Neural progenitor cell (in vitro differentiated cells): Measurements from ENCODE around the gene WRAP53. TPM values are rescaled to one million over a fixed set of nuclear protein-coding genes. Genes with fewer than 3 reads are reported as not detected.
A peak's percentile ranks its signal among the peaks of the same experiment; 100 is the strongest.

ENCODE experiments used
- DNase-seq: peaks from one replicate; pipeline ENCODE4 v3.0.0-alpha.2; 2016; ENCODE audit warnings: low spot score
- H2AFZ ChIP-seq: fragments of 200-600 bp; sonication (generic); replicated peaks from 2 replicates; pipeline ENCODE4 v1.6.1; 2016; ENCODE audit warnings: antibody characterized with exemption
- H3F3A ChIP-seq: fragments of 200-600 bp; sonication (generic); 2 replicates; pipeline ENCODE4 v1.6.1; 2016; ENCODE audit warnings: antibody characterized with exemption, low read depth
- H3K27ac ChIP-seq: fragments of 200-600 bp; sonication (generic); 2 replicates; pipeline ENCODE4 v1.5.1; 2016; ENCODE audit warnings: mild to moderate bottlenecking
- H3K27me3 ChIP-seq: fragments of 200-600 bp; sonication (generic); 2 replicates; pipeline ENCODE4 v1.6.1; 2016; ENCODE audit warnings: mild to moderate bottlenecking, moderate library complexity
- H3K36me3 ChIP-seq: fragments of 200-600 bp; sonication (generic); 2 replicates; pipeline ENCODE4 v1.5.1; 2016
- H3K4me1 ChIP-seq: fragments of 200-600 bp; sonication (generic); 2 replicates; pipeline ENCODE4 v1.6.1; 2016; ENCODE audit warnings: mixed run types
- H3K4me2 ChIP-seq: fragments of 200-600 bp; sonication (generic); 2 replicates; pipeline ENCODE4 v1.6.1; 2016
- H3K4me3 ChIP-seq: fragments of 200-600 bp; sonication (generic); 2 replicates; pipeline ENCODE4 v1.5.1; 2016
- H3K79me2 ChIP-seq: fragments of 200-600 bp; sonication (generic); 2 replicates; pipeline ENCODE4 v1.6.1; 2016; ENCODE audit warnings: low read depth
- H3K9ac ChIP-seq: fragments of 200-600 bp; sonication (generic); 2 replicates; pipeline ENCODE4 v1.6.1; 2016
- H3K9me3 ChIP-seq: fragments of 200-600 bp; sonication (generic); 2 replicates; pipeline ENCODE4 v1.5.1; 2016; ENCODE audit warnings: low read depth
- H4K20me1 ChIP-seq: fragments of 200-600 bp; sonication (generic); 2 replicates; pipeline ENCODE4 v1.6.1; 2016; ENCODE audit warnings: low read depth
- H3K27ac Mint-ChIP-seq: 3 replicates; pipeline ENCODE4 v1.8.0; 2021; ENCODE audit warnings: mixed read lengths
- H3K27me3 Mint-ChIP-seq: 2 replicates; pipeline ENCODE4 v1.8.0; 2022; ENCODE audit warnings: low read depth, mild to moderate bottlenecking, inconsistent platforms, moderate library complexity, mixed read lengths; ENCODE audit not compliant: insufficient read depth
- H3K36me3 Mint-ChIP-seq: 3 replicates; pipeline ENCODE4 v1.8.0; 2021; ENCODE audit warnings: mixed read lengths
- H3K4me1 Mint-ChIP-seq: 3 replicates; pipeline ENCODE4 v1.8.0; 2021; ENCODE audit warnings: mixed read lengths
- H3K4me3 Mint-ChIP-seq: 3 replicates; pipeline ENCODE4 v1.8.0; 2021; ENCODE audit warnings: mild to moderate bottlenecking, moderate library complexity, mixed read lengths
- H3K9me3 Mint-ChIP-seq: 3 replicates; pipeline ENCODE4 v1.8.0; 2020; ENCODE audit warnings: mixed read lengths
- EZH2 ChIP-seq: fragments of 200-600 bp; sonication (generic); IDR thresholded peaks from 2 replicates; pipeline ENCODE4 v1.6.1; 2017; ENCODE audit warnings: antibody characterized with exemption, mild to moderate bottlenecking, moderate library complexity
- EZH2phosphoT487 ChIP-seq: fragments of 200-600 bp; sonication (generic); IDR thresholded peaks from 2 replicates; pipeline ENCODE4 v1.6.1; 2017; ENCODE audit warnings: antibody characterized with exemption
- total RNA-seq: library from RNA; depleted of rRNA; stranded (reverse); fragments of >200 nt; gene quantifications from 2 replicates; pipeline ENCODE4 v1.2.3, GENCODE V29; 2015; ENCODE audit warnings: low replicate concordance
- TF ChIP-seq, protein P1 (sequence below): fragments of 200-600 bp; sonication (generic); IDR thresholded peaks from 2 replicates; pipeline ENCODE4 v1.5.1; 2017; ENCODE audit warnings: antibody characterized with exemption, mild to moderate bottlenecking

WRAP53 gene
- total RNA-seq, 1 donor from 2014 or later: 12.6 TPM

DNA sequence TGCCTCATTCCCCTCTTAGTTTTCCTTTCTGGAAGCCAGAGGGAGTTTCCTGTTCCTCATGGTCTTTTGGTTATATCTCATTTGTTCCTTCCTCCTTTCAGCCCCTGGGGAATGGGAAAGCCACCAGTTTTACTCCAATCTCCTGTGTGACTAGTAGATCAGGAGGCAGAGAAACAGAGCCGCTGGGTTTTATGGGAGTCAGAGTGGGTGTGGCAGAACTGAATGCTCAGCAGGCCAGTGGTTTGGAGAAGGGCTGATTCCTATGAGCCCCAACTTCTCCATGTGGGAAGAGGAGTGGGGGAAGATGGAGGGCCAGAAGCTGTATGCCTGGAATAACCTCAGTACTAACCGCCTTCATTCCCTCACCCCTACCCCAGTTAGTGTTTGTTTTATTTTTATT lies 33.3 kb downstream of the WRAP53 start:
- TF ChIP-seq EZH2phosphoT487 (no peak), EZH2 (no peak)
- TF ChIP-seq, protein P1, sequence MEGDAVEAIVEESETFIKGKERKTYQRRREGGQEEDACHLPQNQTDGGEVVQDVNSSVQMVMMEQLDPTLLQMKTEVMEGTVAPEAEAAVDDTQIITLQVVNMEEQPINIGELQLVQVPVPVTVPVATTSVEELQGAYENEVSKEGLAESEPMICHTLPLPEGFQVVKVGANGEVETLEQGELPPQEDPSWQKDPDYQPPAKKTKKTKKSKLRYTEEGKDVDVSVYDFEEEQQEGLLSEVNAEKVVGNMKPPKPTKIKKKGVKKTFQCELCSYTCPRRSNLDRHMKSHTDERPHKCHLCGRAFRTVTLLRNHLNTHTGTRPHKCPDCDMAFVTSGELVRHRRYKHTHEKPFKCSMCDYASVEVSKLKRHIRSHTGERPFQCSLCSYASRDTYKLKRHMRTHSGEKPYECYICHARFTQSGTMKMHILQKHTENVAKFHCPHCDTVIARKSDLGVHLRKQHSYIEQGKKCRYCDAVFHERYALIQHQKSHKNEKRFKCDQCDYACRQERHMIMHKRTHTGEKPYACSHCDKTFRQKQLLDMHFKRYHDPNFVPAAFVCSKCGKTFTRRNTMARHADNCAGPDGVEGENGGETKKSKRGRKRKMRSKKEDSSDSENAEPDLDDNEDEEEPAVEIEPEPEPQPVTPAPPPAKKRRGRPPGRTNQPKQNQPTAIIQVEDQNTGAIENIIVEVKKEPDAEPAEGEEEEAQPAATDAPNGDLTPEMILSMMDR: no peak

DNA sequence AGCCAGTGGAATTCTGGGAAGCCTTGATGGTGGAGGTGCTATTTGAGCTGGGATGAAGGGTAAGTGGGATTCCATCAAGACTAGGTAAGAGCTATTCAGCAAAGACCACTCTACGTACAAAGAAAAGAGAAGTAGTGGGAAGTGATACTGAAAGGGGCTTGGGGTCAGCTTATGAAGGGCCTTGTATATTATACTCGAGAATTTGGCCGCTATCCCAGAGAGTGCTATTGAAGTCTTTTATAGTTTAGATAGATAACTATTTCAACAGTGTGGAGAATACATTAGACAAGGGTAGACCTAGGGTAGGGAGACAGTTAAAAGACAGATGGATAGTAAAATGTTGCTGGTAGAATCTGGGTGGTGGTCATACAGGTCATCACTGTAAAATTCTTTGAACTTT lies 39.6 kb downstream of the WRAP53 start:
- H3K4me1 ChIP-seq: no peaks in the 10 kb centered on the region
- H3K36me3 ChIP-seq: no peaks in the 10 kb centered on the region
- no peak overlapping the region for H3K4me2 ChIP-seq
- Mint-ChIP-seq H3K4me1 (peaks cover 21% of the 10 kb centered on the region), H3K4me3 (no peak overlapping the region), H3K27me3 (peaks cover 3% of the 10 kb centered on the region), H3K27ac (no peak overlapping the region), H3K36me3 (no peaks in the 10 kb centered on the region), H3K9me3 (no peaks in the 10 kb centered on the region)
- no peaks in the 10 kb centered on the region for H3K9me3 ChIP-seq
- no peaks in the 10 kb centered on the region for H3F3A ChIP-seq
- H2AFZ ChIP-seq: no peak overlapping the region
- DNase-seq: no peak
- H4K20me1 ChIP-seq: no peaks in the 10 kb centered on the region
- TF ChIP-seq EZH2 (no peak), EZH2phosphoT487 (no peak)
- TF ChIP-seq, protein P1: no peak
- no peak overlapping the region for H3K27ac ChIP-seq
- no peak overlapping the region for H3K4me3 ChIP-seq
- H3K27me3 ChIP-seq: no peaks in the 10 kb centered on the region
- H3K9ac ChIP-seq: no peak overlapping the region
- no peaks in the 10 kb centered on the region for H3K79me2 ChIP-seq

More for the DNA sequence above, 33.3 kb downstream of the WRAP53 start:
- Histone ChIP-seq H3K9ac (no peak overlapping the region), H4K20me1 (no peaks in the 10 kb centered on the region), H3K27me3 (peaks cover 30% of the 10 kb centered on the region), H3K79me2 (no peaks in the 10 kb centered on the region), H3K4me1 (peaks cover 13% of the 10 kb centered on the region), H3F3A (peaks cover 6% of the 10 kb centered on the region), H3K36me3 (no peaks in the 10 kb centered on the region), H3K4me2 (no peak overlapping the region), H3K4me3 (no peak overlapping the region), H3K9me3 (no peaks in the 10 kb centered on the region), H2AFZ (no peak overlapping the region), H3K27ac (no peak overlapping the region)
- DNase-seq: no peak
- Mint-ChIP-seq H3K9me3 (no peaks in the 10 kb centered on the region), H3K4me3 (peak overlapping the region; percentile 23), H3K36me3 (no peaks in the 10 kb centered on the region), H3K4me1 (peaks cover 36% of the 10 kb centered on the region), H3K27ac (no peak overlapping the region), H3K27me3 (peaks cover 7% of the 10 kb centered on the region)

DNA sequence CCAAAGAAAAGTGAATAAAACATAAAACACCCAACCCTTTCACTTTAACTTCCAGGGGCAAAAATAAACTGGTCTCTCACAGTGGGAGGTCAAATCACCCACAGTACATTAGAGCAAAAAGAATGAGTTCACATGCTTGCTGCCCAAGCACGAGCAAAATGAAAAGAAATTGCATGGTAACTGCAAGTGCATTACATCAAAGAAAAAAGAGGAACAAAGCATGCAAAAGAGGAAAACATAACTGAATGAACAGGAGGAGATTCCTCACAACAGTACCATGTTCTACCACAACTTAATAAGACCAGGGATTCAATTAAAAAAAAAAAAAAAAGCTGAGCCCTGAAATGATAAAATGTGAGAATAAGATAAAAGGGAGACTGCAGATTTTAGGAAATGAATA lies 41.5 kb downstream of the WRAP53 start:
- Histone ChIP-seq H3K36me3 (no peaks in the 10 kb centered on the region), H3K9ac (no peak overlapping the region), H2AFZ (no peak overlapping the region), H3F3A (no peaks in the 10 kb centered on the region), H4K20me1 (no peaks in the 10 kb centered on the region), H3K9me3 (no peaks in the 10 kb centered on the region), H3K4me1 (no peaks in the 10 kb centered on the region), H3K79me2 (no peaks in the 10 kb centered on the region), H3K27ac (no peak overlapping the region), H3K4me3 (no peak overlapping the region), H3K27me3 (no peaks in the 10 kb centered on the region), H3K4me2 (no peak overlapping the region)
- Mint-ChIP-seq H3K27me3 (peaks cover 5% of the 10 kb centered on the region), H3K9me3 (no peaks in the 10 kb centered on the region), H3K4me3 (no peak overlapping the region), H3K27ac (no peak overlapping the region), H3K36me3 (no peaks in the 10 kb centered on the region), H3K4me1 (peaks cover 17% of the 10 kb centered on the region)
- no peak for TF ChIP-seq EZH2
- TF ChIP-seq, protein P1: no peak
- TF ChIP-seq EZH2phosphoT487: no peak
- no peak for DNase-seq
